Vagina (tissue), 2 donors: ENCODE results near the gene TRIM41.

Source experiments
- POLR2A ChIP-seq, 2 donors: fragments of 450-650 bp; IDR thresholded peaks; one replicate each; pipeline ENCODE4 v1.6.1; 2017; ENCODE audit warnings: antibody characterized with exemption in 2 of 2, mild to moderate bottlenecking in 2 of 2, moderate library complexity in 2 of 2
- POLR2AphosphoS5 ChIP-seq, 2 donors: sonication (generic); formaldehyde crosslinking; IDR thresholded peaks; one replicate each; pipeline ENCODE4 v1.9.0; 2017; ENCODE audit warnings: antibody characterized with exemption in 2 of 2, mild to moderate bottlenecking in 2 of 2, low read depth in 1 of 2; ENCODE audit not compliant: insufficient read depth in 1 of 2
- TF ChIP-seq, protein P1 (sequence below), 3 experiments: fragments of 450-650 bp in 2 of 3; fragments of 200-600 bp in 1 of 3; sonication (generic) in 1 of 3; IDR thresholded peaks; one replicate each; pipeline ENCODE4 v1.5.1; 2017 to 2019; ENCODE audit warnings: antibody characterized with exemption in 3 of 3, mild to moderate bottlenecking in 2 of 3, moderate library complexity in 2 of 3

DNA sequence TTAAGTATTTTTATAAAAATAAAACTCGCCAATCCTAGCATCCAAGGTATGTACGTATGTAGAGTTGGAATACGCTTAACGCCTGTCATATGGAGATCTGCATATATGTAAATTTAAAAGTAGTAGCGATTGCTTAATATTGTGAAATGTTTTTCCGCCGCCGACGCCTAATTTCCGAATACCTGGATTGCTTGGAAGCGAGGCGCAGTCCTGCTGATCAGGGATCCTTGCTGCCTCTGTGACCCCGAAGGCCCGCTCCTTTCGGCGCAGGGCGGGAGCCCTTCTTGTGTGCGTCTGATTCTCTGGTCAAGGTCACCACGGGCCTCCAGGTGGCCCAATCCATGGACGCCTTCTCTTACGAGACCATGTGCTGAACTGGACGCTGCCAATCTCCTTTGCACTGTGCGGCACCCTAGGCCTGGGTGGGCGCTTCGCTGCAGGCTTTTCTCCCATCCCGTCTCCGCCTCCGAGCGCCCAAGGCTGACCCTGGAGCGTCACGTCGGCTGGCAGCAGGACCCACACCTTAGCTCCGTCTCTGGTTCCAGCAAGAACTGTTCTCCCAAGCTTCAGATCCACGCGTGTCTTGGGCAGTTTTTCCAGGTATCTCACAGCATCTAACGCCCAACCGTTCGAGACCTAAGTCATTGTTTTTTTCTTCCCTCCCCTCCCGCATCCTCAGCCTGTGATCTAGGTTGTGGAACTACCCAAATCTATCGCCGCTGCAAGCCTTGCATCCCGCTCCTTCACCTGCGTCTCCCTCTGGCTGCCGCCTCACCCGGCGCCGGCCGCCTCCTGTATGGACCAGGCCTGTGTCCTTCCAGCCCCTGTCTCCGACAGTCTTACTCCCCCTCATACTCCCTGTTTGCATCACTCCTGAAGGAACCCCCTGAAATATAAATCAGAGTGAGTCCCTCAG is 3.6 kb upstream of the TRIM41 start:
- no peak for TF ChIP-seq POLR2A (IDR thresholded peaks at IDR 0.05)
- TF ChIP-seq, protein P1, sequence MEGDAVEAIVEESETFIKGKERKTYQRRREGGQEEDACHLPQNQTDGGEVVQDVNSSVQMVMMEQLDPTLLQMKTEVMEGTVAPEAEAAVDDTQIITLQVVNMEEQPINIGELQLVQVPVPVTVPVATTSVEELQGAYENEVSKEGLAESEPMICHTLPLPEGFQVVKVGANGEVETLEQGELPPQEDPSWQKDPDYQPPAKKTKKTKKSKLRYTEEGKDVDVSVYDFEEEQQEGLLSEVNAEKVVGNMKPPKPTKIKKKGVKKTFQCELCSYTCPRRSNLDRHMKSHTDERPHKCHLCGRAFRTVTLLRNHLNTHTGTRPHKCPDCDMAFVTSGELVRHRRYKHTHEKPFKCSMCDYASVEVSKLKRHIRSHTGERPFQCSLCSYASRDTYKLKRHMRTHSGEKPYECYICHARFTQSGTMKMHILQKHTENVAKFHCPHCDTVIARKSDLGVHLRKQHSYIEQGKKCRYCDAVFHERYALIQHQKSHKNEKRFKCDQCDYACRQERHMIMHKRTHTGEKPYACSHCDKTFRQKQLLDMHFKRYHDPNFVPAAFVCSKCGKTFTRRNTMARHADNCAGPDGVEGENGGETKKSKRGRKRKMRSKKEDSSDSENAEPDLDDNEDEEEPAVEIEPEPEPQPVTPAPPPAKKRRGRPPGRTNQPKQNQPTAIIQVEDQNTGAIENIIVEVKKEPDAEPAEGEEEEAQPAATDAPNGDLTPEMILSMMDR (IDR thresholded peaks at IDR 0.05) = no peak
- TF ChIP-seq POLR2AphosphoS5 (IDR thresholded peaks at IDR 0.05; ENCODE audit: insufficient read depth in 1 of 2, low read depth in 1 of 2) = no peak
